ENCODE measurements around the gene HSD17B8.

Gene HSD17B8

DNA sequence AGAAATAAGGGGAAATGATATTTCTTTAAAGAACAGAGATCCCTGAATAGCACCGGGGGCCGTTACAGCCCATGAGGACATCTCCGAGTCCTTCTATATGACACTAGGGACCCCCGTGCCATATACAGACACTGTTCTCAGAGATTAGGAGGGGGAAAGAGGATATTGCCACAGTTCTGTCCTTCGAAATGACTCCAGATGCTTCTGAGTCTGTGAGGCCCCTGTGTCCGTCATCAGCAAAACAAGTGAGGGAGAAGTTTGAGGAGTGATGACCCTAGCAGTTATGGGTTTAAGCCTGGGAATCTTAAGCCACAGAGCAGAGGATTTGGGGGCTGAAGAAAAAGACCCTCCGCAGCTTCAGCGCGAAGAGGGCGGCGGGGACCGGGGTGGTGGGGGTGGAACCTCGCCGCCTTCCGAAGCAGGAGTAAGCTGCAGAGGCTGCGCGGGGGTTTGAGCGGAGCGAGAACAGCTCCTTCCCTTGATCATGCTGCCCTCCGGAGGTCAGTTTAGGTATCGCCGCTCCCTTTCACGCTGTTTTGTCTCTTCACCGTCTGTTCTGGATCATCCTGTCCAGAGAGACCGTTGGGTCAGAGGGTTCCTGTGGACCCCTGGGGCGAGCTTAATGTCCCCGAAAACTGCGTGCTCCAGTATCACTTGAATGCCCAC, 43.7 kb downstream of the HSD17B8 start:
- peak overlapping the region; percentile 61 for H3K4me3 ChIP-seq (ENCODE audit: low read depth, low read length)
- peak; percentile 91 for DNase-seq (ENCODE audit: low read depth)
- TF ChIP-seq MYC (IDR thresholded peaks at IDR 0.05; ENCODE audit: low read depth, low read length), result no peak
- no peak for TF ChIP-seq POLR2A (IDR thresholded peaks at IDR 0.05; ENCODE audit: extremely low read depth, insufficient read length)
- TF ChIP-seq, protein P1, sequence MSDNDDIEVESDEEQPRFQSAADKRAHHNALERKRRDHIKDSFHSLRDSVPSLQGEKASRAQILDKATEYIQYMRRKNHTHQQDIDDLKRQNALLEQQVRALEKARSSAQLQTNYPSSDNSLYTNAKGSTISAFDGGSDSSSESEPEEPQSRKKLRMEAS (IDR thresholded peaks at IDR 0.05; ENCODE audit: low read depth, low read length), result no peak; the same call in 1 of the 2 replicates
- TF ChIP-seq CTCF (IDR thresholded peaks at IDR 0.05; ENCODE audit: low read depth, low read length), result peak; percentile 83

- DNase-seq (ENCODE audit: low read depth), result peak; percentile 72
- H3K4me3 ChIP-seq (ENCODE audit: low read depth, low read length), result peak overlapping the region; percentile 61
- no peak for TF ChIP-seq CTCF (IDR thresholded peaks at IDR 0.05; ENCODE audit: low read depth, low read length)
- TF ChIP-seq, protein P1 (IDR thresholded peaks at IDR 0.05; ENCODE audit: low read depth, low read length), result peak; percentile 49
These were observed 44.1 kb downstream of the HSD17B8 start for GRCh38 chr6:33248643-33248931.

- DNase-seq (ENCODE audit: low read depth), result peak; percentile 100
- H3K4me3 ChIP-seq (ENCODE audit: low read depth, low read length), result peak overlapping the region; percentile 94
- TF ChIP-seq CTCF (IDR thresholded peaks at IDR 0.05; ENCODE audit: low read depth, low read length) (no peak), MYC (IDR thresholded peaks at IDR 0.05; ENCODE audit: low read depth, low read length) (peak; percentile 88), POLR2A (IDR thresholded peaks at IDR 0.05; ENCODE audit: extremely low read depth, insufficient read length) (peak; percentile 74)
- TF ChIP-seq, protein P1 (IDR thresholded peaks at IDR 0.05; ENCODE audit: low read depth, low read length), result peak; percentile 81
These were observed 44.7 kb downstream of the HSD17B8 start for GRCh38 chr6:33248932-33249731.

GRCh38 chr6:33249732-33250630, 45.5 kb downstream of the HSD17B8 start:
- TF ChIP-seq CTCF (IDR thresholded peaks at IDR 0.05; ENCODE audit: low read depth, low read length) (no peak), POLR2A (IDR thresholded peaks at IDR 0.05; ENCODE audit: extremely low read depth, insufficient read length) (no peak), MYC (IDR thresholded peaks at IDR 0.05; ENCODE audit: low read depth, low read length) (no peak)
- TF ChIP-seq, protein P1 (IDR thresholded peaks at IDR 0.05; ENCODE audit: low read depth, low read length), result no peak
- H3K4me3 ChIP-seq (ENCODE audit: low read depth, low read length), result peak overlapping the region; percentile 94
- DNase-seq (ENCODE audit: low read depth), result peak; percentile 58

DNA sequence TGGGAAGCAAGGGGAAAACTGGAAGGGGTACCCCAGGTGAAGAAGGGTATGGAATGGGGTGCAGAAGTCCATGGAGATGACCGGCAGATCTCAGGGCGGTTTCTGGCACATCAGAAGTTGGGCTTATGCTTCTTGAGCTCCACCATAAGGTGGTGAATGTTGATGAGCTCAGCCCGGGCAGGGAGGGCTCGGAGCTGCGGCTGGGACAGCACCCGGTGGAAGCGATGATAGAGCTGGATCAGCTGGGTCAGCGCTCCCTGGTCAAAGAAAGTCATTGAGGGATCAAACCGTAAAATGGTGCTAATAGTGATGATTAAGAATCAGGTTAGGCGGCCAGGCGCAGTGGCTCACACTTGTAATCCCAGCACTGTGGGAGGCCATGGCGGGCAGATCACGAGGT, 46.3 kb downstream of the HSD17B8 start:
- DNase-seq (ENCODE audit: low read depth), result no peak
- TF ChIP-seq, protein P1 (IDR thresholded peaks at IDR 0.05; ENCODE audit: low read depth, low read length), result no peak
- TF ChIP-seq MYC (IDR thresholded peaks at IDR 0.05; ENCODE audit: low read depth, low read length) (no peak), POLR2A (IDR thresholded peaks at IDR 0.05; ENCODE audit: extremely low read depth, insufficient read length) (no peak)
- H3K4me3 ChIP-seq (ENCODE audit: low read depth, low read length), result peak overlapping the region; percentile 94

Data from NB4 (cell line).